Body of pancreas (tissue), 4 donors: ENCODE data around the gene CISTR. TPM values are rescaled to one million over a fixed set of nuclear protein-coding genes. Genes with fewer than 3 reads are reported as not detected.

Experiments
- ATAC-seq: fragments of 150-250 bp; one replicate; pipeline ENCODE4 v1.9.1; 2016
- DNase-seq, 4 donors: peaks; one replicate each; pipeline ENCODE4 v3.0.0-alpha.2; 2019
- H3K27ac ChIP-seq, 4 donors: fragments of 200-600 bp; sonication (generic); 1 replicate in 3 of 4; 2 replicates in 1 of 4; pipeline versions ENCODE4 v1.5.1 to v1.6.1; 2016 to 2019; ENCODE audit warnings: mild to moderate bottlenecking in 1 of 4, mixed read lengths in 1 of 4, moderate library complexity in 1 of 4
- H3K27me3 ChIP-seq, 2 donors: fragments of 200-600 bp; sonication (generic); one replicate each; pipeline ENCODE4 v1.6.0; 2016; ENCODE audit warnings: mild to moderate bottlenecking in 1 of 2
- H3K36me3 ChIP-seq, 2 donors: fragments of 200-600 bp; sonication (generic); replicated peaks in 1 of 2; 2 replicates each; pipeline ENCODE4 v1.5.1; 2016; ENCODE audit warnings: low read depth in 2 of 2; ENCODE audit not compliant: insufficient read depth in 1 of 2
- H3K4me1 ChIP-seq: fragments of 200-600 bp; sonication (generic); one replicate; pipeline ENCODE4 v1.6.0; 2016
- H3K4me3 ChIP-seq, 2 donors: fragments of 200-600 bp; sonication (generic); 1 replicate in 1 of 2; 2 replicates in 1 of 2; pipeline ENCODE4 v1.5.1; 2016 to 2019
- H3K9me3 ChIP-seq, 3 donors: fragments of 200-600 bp; sonication (generic); 1 replicate in 2 of 3; 2 replicates in 1 of 3; pipeline ENCODE4 v1.5.1; 2016
- CTCF ChIP-seq, 7 experiments: fragments of 450-650 bp in 4 of 7; fragments of 200-600 bp in 3 of 7; sonication (generic) in 3 of 7; IDR thresholded peaks; one replicate each; pipeline ENCODE4 v1.5.1; 2016 to 2019; ENCODE audit warnings: antibody characterized with exemption in 7 of 7
- POLR2A ChIP-seq, 3 donors: fragments of 450-650 bp; IDR thresholded peaks; one replicate each; pipeline ENCODE4 v1.6.1; 2016; ENCODE audit warnings: antibody characterized with exemption in 3 of 3, mild to moderate bottlenecking in 2 of 3
- WGBS, 2 donors: methylation state at CpG; one replicate each; pipeline ENCODE4 v1.1.5; 2017; 5-methylcytosine and 5-hydroxymethylcytosine counted together
- intact Hi-C: fragments of 100-400 bp; cut with DNase I; formaldehyde crosslinking; loops from one replicate; pipeline ENCODE4 v1.15.1; 2023
- total RNA-seq, 2 donors: library from RNA; depleted of rRNA; stranded (reverse); fragments of >200 nt; gene quantifications; one replicate each; pipeline ENCODE4 v1.1.0, GENCODE V29; 2016

The CISTR gene
- total RNA-seq, 2 donors from 2014 or later: not detected

GRCh38 chr12:53759261-53759660 is 7.5 kb upstream of the CISTR start:
- Histone ChIP-seq H3K4me1 (peaks cover 13% of the 10 kb centered on the region), H3K36me3 (no peaks in the 10 kb centered on the region), H3K27me3 (no peaks in the 10 kb centered on the region), H3K9me3 (no peaks in the 10 kb centered on the region), H3K27ac (no peak overlapping the region), H3K4me3 (no peak overlapping the region)
- ATAC-seq (no peak), DNase-seq (no peak)
- WGBS, 2 donors: 47 to 69% methylated on average over 2 of the region's 2 CpGs
- intact Hi-C loops: no loop called here
- TF ChIP-seq POLR2A (IDR thresholded peaks at IDR 0.05) (no peak), CTCF (IDR thresholded peaks at IDR 0.05) (no peak)

GRCh38 chr12:53758730-53759103 is 6.9 kb upstream of the CISTR start:
- no peak overlapping the region for H3K4me3 ChIP-seq
- H3K27me3 ChIP-seq: no peaks in the 10 kb centered on the region
- ATAC-seq: no peak
- peaks cover 13% of the 10 kb centered on the region for H3K4me1 ChIP-seq
- WGBS, 2 donors: 46 to 48% methylated on average over 8 of the region's 8 CpGs
- no peaks in the 10 kb centered on the region for H3K9me3 ChIP-seq
- no peaks in the 10 kb centered on the region for H3K36me3 ChIP-seq
- TF ChIP-seq CTCF (IDR thresholded peaks at IDR 0.05): no peak
- TF ChIP-seq POLR2A (IDR thresholded peaks at IDR 0.05): no peak
- no peak for DNase-seq
- intact Hi-C loops: no loop called here
- H3K27ac ChIP-seq: no peak overlapping the region

GRCh38 chr12:53758081-53758729 is 6.4 kb upstream of the CISTR start:
- intact Hi-C loops: no loop called here
- H3K27me3 ChIP-seq: no peaks in the 10 kb centered on the region
- no peaks in the 10 kb centered on the region for H3K36me3 ChIP-seq
- 29 to 51% methylated on average over 7 of the region's 7 CpGs for WGBS, 2 donors
- TF ChIP-seq POLR2A (IDR thresholded peaks at IDR 0.05) (no peak), CTCF (IDR thresholded peaks at IDR 0.05) (no peak)
- H3K9me3 ChIP-seq: no peaks in the 10 kb centered on the region
- DNase-seq (no peak), ATAC-seq (no peak)
- no peak overlapping the region for H3K27ac ChIP-seq
- no peak overlapping the region for H3K4me3 ChIP-seq
- H3K4me1 ChIP-seq: peaks cover 13% of the 10 kb centered on the region

DNA sequence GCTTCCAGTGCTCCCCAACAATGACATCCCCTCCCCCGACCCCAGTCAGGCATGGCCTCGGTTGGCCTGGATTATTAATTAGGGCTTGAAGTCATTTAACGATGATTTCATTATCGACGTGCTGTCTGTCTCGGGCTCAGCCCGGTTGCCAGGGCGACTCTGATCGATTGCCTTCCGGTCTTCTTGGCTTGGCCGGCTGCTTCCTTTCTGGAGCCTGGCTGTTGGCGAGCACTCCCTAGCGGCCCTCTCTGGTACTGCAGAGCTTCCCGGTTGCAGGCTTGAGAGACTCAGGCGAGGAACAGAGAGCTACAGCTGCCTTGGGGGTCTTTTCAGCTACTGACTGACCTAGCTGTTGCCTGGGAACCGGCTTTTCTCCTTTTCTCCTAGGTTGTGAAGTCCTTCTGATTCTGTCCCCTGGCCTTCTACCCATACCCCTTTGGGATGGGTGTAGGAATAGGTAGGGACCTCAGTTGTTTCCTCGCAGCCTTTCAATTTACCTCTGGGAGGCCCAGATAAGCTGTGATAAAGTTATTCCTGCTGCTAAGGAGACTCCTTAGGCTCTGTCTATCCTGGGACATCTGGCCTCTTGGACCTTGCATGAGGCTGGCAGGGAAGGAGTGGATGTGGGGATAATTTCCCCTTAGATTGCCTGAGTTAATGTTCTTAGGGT is 5.5 kb upstream of the CISTR start:
- H3K27me3 ChIP-seq: no peaks in the 10 kb centered on the region
- WGBS, 2 donors: 5 to 9% methylated on average over 8 to 17 of the region's 17 CpGs
- H3K27ac ChIP-seq: peak overlapping the region in 1 of 4 donors; percentile 44
- DNase-seq (peak; percentile 86 to 90 (median 88)), ATAC-seq (peak; percentile 88)
- intact Hi-C loops: no loop called here
- H3K36me3 ChIP-seq: no peaks in the 10 kb centered on the region
- no peak overlapping the region for H3K4me3 ChIP-seq
- TF ChIP-seq POLR2A (IDR thresholded peaks at IDR 0.05) (no peak), CTCF (IDR thresholded peaks at IDR 0.05) (peak; percentile 87 to 96 (median 89))
- H3K4me1 ChIP-seq: peaks cover 13% of the 10 kb centered on the region
- no peaks in the 10 kb centered on the region for H3K9me3 ChIP-seq
